ENCODE measurements around the gene RNF187. TPM values are rescaled to one million over a fixed set of nuclear protein-coding genes. Genes with fewer than 3 reads are reported as not detected.

RNF187 gene
- total RNA-seq, 1 experiment from 2014 or later, result 97.7 TPM

GRCh38 chr1:228514421-228514820, 27.2 kb downstream of the RNF187 start:
- ATAC-seq (no peak), DNase-seq (no peak)
- H3K9me3 ChIP-seq (ENCODE audit: low read length), result no peaks in the 10 kb centered on the region
- TF ChIP-seq EZH2 (IDR thresholded peaks at IDR 0.05; ENCODE audit: low read length, unreplicated experiment) (no peak), CTCF (conservative IDR thresholded peaks at IDR 0.05; ENCODE audit: low read depth, low read length) (no peak), EZH2phosphoT487 (IDR thresholded peaks at IDR 0.05; ENCODE audit: borderline replicate concordance, low read length) (no peak)
- no peaks in the 10 kb centered on the region for H3K79me2 ChIP-seq (ENCODE audit: low read length)
- no peak overlapping the region for H3K4me3 ChIP-seq (ENCODE audit: low read length)
- no TSS peak for BruUV-seq (replicated peaks)
- H3K9ac ChIP-seq (ENCODE audit: low read length), result no peak overlapping the region
- intact Hi-C loops (cut with micrococcal nuclease), result loop anchor here (2.0 kb wide), 2 partner anchors 58 to 516 kb away; a partner anchor contains a TSS
- H3K9me2 ChIP-seq (replicated peaks; ENCODE audit: low read length), result no peaks in the 10 kb centered on the region
- no peak overlapping the region for H3K27ac ChIP-seq (ENCODE audit: low read length)
- no peak overlapping the region for H2AFZ ChIP-seq (ENCODE audit: low read length)
- H3K36me3 ChIP-seq (ENCODE audit: low read depth, low read length), result no peaks in the 10 kb centered on the region
- peaks cover 37% of the 10 kb centered on the region for H3K27me3 ChIP-seq (ENCODE audit: low read length)
- H4K20me1 ChIP-seq (ENCODE audit: low read length), result no peaks in the 10 kb centered on the region
- POLR2A ChIA-PET (ENCODE audit: unreplicated experiment), result no interaction called here
- H3F3A ChIP-seq (ENCODE audit: low read length, unreplicated experiment), result no peaks in the 10 kb centered on the region
- no peaks in the 10 kb centered on the region for H3K4me1 ChIP-seq (ENCODE audit: insufficient read depth, low read length)
- CTCF ChIA-PET, result no interaction called here
- H3K4me2 ChIP-seq (ENCODE audit: low read length), result no peak overlapping the region

- Histone ChIP-seq H3K4me3 (ENCODE audit: low read length) (no peak overlapping the region), H3K9me2 (replicated peaks; ENCODE audit: low read length) (no peaks in the 10 kb centered on the region), H3K79me2 (ENCODE audit: low read length) (no peaks in the 10 kb centered on the region), H2AFZ (ENCODE audit: low read length) (no peak overlapping the region), H3K4me1 (ENCODE audit: insufficient read depth, low read length) (no peaks in the 10 kb centered on the region), H3K9me3 (ENCODE audit: low read length) (no peaks in the 10 kb centered on the region), H3K9ac (ENCODE audit: low read length) (no peak overlapping the region), H3K27ac (ENCODE audit: low read length) (no peak overlapping the region), H4K20me1 (ENCODE audit: low read length) (no peaks in the 10 kb centered on the region), H3F3A (ENCODE audit: low read length, unreplicated experiment) (no peaks in the 10 kb centered on the region), H3K27me3 (ENCODE audit: low read length) (peaks cover 42% of the 10 kb centered on the region), H3K36me3 (ENCODE audit: low read depth, low read length) (no peaks in the 10 kb centered on the region), H3K4me2 (ENCODE audit: low read length) (no peak overlapping the region)
- TF ChIP-seq CTCF (conservative IDR thresholded peaks at IDR 0.05; ENCODE audit: low read depth, low read length), result peak; percentile 90
- no peak for TF ChIP-seq EZH2 (IDR thresholded peaks at IDR 0.05; ENCODE audit: low read length, unreplicated experiment)
- TF ChIP-seq EZH2phosphoT487 (IDR thresholded peaks at IDR 0.05; ENCODE audit: borderline replicate concordance, low read length), result no peak
- DNase-seq (peak; percentile 68), ATAC-seq (peak; percentile 59)
- CTCF ChIA-PET, result interaction anchor here (0.6 to 1.1 kb wide), 2 partner anchors 58 to 95 kb away, joined by 3 read pairs; no protein-coding TSS in a partner anchor
- BruUV-seq (replicated peaks), result no TSS peak
- POLR2A ChIA-PET (ENCODE audit: unreplicated experiment), result no interaction called here
- intact Hi-C loops (cut with micrococcal nuclease), result loop anchor here (1.0 to 2.0 kb wide), 3 partner anchors 59 to 517 kb away; a partner anchor contains a TSS
Measured at GRCh38 chr1:228515200-228515834, 28.1 kb downstream of the RNF187 start.

DNA sequence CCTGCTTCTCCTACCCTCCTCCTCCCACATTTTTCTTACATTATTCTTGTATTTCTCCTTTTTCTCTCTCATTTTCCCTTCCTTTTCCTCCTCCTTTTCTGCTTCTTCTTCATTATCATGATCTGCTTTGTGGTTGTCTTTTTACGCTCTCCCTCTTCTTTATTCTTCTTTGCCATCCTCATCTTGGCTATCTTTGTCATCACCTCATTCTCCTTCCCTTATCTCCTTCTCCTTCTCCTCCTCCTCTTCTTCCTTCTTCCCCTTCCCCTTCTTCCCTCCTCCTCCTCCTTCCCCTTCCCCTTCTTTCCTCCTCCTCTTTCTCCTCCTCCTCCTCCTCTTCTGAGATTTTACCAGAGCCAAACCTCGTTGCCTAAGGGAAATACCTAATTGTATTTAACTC, 30.5 kb downstream of the RNF187 start:
- H3K4me3 ChIP-seq (ENCODE audit: low read length), result no peak overlapping the region
- no peak overlapping the region for H3K9ac ChIP-seq (ENCODE audit: low read length)
- no peaks in the 10 kb centered on the region for H4K20me1 ChIP-seq (ENCODE audit: low read length)
- CTCF ChIA-PET, result interaction anchor here (0.7 kb wide), 1 partner anchor 60 kb away, joined by 3 read pairs; a partner anchor contains a TSS
- TF ChIP-seq EZH2phosphoT487 (IDR thresholded peaks at IDR 0.05; ENCODE audit: borderline replicate concordance, low read length), result no peak
- H3K4me2 ChIP-seq (ENCODE audit: low read length), result no peak overlapping the region
- POLR2A ChIA-PET (ENCODE audit: unreplicated experiment), result no interaction called here
- no peaks in the 10 kb centered on the region for H3K9me2 ChIP-seq (replicated peaks; ENCODE audit: low read length)
- peaks cover 44% of the 10 kb centered on the region for H3K27me3 ChIP-seq (ENCODE audit: low read length)
- ATAC-seq, result no peak
- no peaks in the 10 kb centered on the region for H3K79me2 ChIP-seq (ENCODE audit: low read length)
- H2AFZ ChIP-seq (ENCODE audit: low read length), result no peak overlapping the region
- BruUV-seq (replicated peaks), result no TSS peak
- H3K4me1 ChIP-seq (ENCODE audit: insufficient read depth, low read length), result no peaks in the 10 kb centered on the region
- no peak for DNase-seq
- H3K9me3 ChIP-seq (ENCODE audit: low read length), result no peaks in the 10 kb centered on the region
- no peaks in the 10 kb centered on the region for H3F3A ChIP-seq (ENCODE audit: low read length, unreplicated experiment)
- intact Hi-C loops (cut with micrococcal nuclease), result no loop called here
- no peak overlapping the region for H3K27ac ChIP-seq (ENCODE audit: low read length)
- H3K36me3 ChIP-seq (ENCODE audit: low read depth, low read length), result no peaks in the 10 kb centered on the region

Data from PC-3 (cell line).